ENCODE results near the gene ARHGAP26. TPM values are rescaled to one million over a fixed set of nuclear protein-coding genes. Genes with fewer than 3 reads are reported as not detected.
A peak's percentile ranks its signal among the peaks of the same experiment; 100 is the strongest.

The ARHGAP26 gene
- total RNA-seq, 1 experiment from 2014 or later, result 54.3 TPM

DNA sequence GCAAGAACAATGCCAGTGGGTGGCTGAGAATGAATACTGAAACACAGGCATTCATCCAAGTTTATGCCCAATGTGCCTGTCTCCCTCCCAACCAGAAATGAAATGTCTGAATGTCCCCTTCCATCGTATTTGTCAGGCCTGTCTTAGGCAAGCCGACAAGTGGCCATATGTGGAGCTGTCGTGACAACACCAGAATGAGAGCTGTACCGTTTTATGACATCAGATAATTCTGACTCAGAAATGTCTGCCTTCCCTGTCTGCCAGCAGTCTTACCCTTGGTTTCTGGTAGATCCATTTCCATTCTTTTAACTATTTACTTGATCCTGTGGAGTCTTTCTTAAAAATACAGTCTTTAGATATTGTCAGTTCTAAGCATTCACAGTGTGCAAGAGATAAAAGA, 421.5 kb downstream of the ARHGAP26 start:
- no peak for DNase-seq (ENCODE audit: unreplicated experiment)
- H3K27me3 Mint-ChIP-seq (ENCODE audit: insufficient read depth, unreplicated experiment), result no peaks in the 10 kb centered on the region
- H3K27ac Mint-ChIP-seq (ENCODE audit: low read depth, unreplicated experiment), result no peak overlapping the region
- no TSS peak for BruUV-seq (replicated peaks)
- H3K36me3 Mint-ChIP-seq (ENCODE audit: insufficient read depth, unreplicated experiment), result no peaks in the 10 kb centered on the region
- peaks cover 13% of the 10 kb centered on the region for H3K9me3 Mint-ChIP-seq (ENCODE audit: unreplicated experiment)
- intact Hi-C loops (cut with micrococcal nuclease), result no loop called here
- H3K4me1 Mint-ChIP-seq (ENCODE audit: insufficient read depth, unreplicated experiment), result peaks cover 37% of the 10 kb centered on the region
- TF ChIP-seq, protein P1, sequence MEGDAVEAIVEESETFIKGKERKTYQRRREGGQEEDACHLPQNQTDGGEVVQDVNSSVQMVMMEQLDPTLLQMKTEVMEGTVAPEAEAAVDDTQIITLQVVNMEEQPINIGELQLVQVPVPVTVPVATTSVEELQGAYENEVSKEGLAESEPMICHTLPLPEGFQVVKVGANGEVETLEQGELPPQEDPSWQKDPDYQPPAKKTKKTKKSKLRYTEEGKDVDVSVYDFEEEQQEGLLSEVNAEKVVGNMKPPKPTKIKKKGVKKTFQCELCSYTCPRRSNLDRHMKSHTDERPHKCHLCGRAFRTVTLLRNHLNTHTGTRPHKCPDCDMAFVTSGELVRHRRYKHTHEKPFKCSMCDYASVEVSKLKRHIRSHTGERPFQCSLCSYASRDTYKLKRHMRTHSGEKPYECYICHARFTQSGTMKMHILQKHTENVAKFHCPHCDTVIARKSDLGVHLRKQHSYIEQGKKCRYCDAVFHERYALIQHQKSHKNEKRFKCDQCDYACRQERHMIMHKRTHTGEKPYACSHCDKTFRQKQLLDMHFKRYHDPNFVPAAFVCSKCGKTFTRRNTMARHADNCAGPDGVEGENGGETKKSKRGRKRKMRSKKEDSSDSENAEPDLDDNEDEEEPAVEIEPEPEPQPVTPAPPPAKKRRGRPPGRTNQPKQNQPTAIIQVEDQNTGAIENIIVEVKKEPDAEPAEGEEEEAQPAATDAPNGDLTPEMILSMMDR (IDR thresholded peaks at IDR 0.05; ENCODE audit: unreplicated experiment), result no peak
- ChIA-PET CTCF (no interaction called here), POLR2A (interaction anchor here (0.6 to 3.5 kb wide), 5 partner anchors 9 to 205 kb away, joined by 3 to 10 read pairs (median 4); no protein-coding TSS in a partner anchor)
- no peak overlapping the region for H3K4me3 Mint-ChIP-seq (ENCODE audit: unreplicated experiment)

DNA sequence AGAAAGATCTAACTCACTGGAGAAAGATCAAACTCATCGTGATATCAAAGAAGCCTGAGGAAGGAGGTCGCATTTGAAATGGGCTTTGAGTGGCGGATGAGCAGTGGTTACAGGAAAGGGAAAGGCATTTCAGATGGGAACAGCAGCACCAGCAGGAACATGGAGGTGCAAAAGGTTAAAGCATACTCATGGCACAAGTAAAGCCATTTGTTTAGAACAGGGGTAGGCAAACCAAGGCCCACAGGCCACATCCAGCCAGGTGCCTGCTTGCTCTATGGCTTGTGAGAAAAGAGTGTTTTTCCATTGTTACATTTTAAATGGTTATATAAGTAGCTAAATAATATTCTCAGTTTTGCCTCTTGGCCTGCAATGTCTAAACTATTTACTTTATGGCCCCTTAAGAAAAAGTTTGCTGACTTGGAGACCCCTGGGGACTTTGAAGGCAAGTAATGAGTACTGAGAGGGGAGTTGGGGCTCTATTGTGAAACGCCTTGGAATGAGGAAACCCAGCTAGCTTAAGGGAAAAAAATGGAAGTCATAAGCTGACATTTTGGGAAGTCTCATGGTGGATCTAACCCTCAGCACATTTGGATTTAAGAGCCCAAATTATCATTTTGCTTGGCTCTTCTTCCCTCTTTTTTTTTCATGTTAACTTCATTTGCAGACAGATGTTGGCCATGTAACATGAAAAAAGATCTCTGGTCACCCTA, 422.2 kb downstream of the ARHGAP26 start:
- H3K9me3 Mint-ChIP-seq (ENCODE audit: unreplicated experiment), result peaks cover 13% of the 10 kb centered on the region
- no peak for DNase-seq (ENCODE audit: unreplicated experiment)
- H3K27me3 Mint-ChIP-seq (ENCODE audit: insufficient read depth, unreplicated experiment), result no peaks in the 10 kb centered on the region
- POLR2A ChIA-PET, result interaction anchor here (0.6 to 3.5 kb wide), 7 partner anchors 8 to 204 kb away, joined by 3 to 10 read pairs (median 4); no protein-coding TSS in a partner anchor
- H3K4me1 Mint-ChIP-seq (ENCODE audit: insufficient read depth, unreplicated experiment), result peaks cover 35% of the 10 kb centered on the region
- no peak overlapping the region for H3K27ac Mint-ChIP-seq (ENCODE audit: low read depth, unreplicated experiment)
- H3K36me3 Mint-ChIP-seq (ENCODE audit: insufficient read depth, unreplicated experiment), result no peaks in the 10 kb centered on the region
- BruUV-seq (replicated peaks), result no TSS peak
- H3K4me3 Mint-ChIP-seq (ENCODE audit: unreplicated experiment), result no peak overlapping the region
- TF ChIP-seq, protein P1 (IDR thresholded peaks at IDR 0.05; ENCODE audit: unreplicated experiment), result peak; percentile 0
- CTCF ChIA-PET, result interaction anchor here (0.6 to 1.0 kb wide), 3 partner anchors 13 to 776 kb away, joined by 3 read pairs; no protein-coding TSS in a partner anchor
- intact Hi-C loops (cut with micrococcal nuclease), result no loop called here

DNA sequence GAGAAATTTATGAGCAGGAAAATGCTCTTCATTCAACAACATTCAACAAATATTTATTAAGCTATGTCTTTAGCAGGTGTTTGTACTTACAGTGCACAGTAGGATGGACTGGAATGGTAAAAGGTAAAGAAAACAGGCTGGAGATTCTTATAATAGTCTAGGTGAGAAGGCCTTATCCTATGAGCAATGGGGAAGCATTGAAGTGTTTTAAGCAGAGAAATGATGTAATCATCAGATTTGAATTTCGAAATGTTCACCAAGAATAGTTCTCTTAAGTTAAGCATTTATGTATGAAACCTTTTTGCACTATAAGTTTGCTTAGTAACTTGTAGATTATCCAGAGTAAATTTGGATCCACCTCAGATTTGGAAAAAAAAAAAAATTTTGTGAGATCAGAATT, 424.0 kb downstream of the ARHGAP26 start:
- Mint-ChIP-seq H3K4me1 (ENCODE audit: insufficient read depth, unreplicated experiment) (peaks cover 27% of the 10 kb centered on the region), H3K27me3 (ENCODE audit: insufficient read depth, unreplicated experiment) (no peaks in the 10 kb centered on the region), H3K27ac (ENCODE audit: low read depth, unreplicated experiment) (no peak overlapping the region), H3K9me3 (ENCODE audit: unreplicated experiment) (peaks cover 13% of the 10 kb centered on the region), H3K4me3 (ENCODE audit: unreplicated experiment) (no peak overlapping the region), H3K36me3 (ENCODE audit: insufficient read depth, unreplicated experiment) (no peaks in the 10 kb centered on the region)
- CTCF ChIA-PET, result interaction anchor here (0.9 kb wide), 1 partner anchor 13 kb away, joined by 4 read pairs; no protein-coding TSS in a partner anchor
- intact Hi-C loops (cut with micrococcal nuclease), result no loop called here
- peak; percentile 39 for DNase-seq (ENCODE audit: unreplicated experiment)
- TF ChIP-seq, protein P1 (IDR thresholded peaks at IDR 0.05; ENCODE audit: unreplicated experiment), result no peak
- BruUV-seq (replicated peaks), result no TSS peak
- POLR2A ChIA-PET, result interaction anchor here (0.7 to 3.8 kb wide), 13 partner anchors 8 to 281 kb away, joined by 3 to 38 read pairs (median 4); no protein-coding TSS in a partner anchor

DNA sequence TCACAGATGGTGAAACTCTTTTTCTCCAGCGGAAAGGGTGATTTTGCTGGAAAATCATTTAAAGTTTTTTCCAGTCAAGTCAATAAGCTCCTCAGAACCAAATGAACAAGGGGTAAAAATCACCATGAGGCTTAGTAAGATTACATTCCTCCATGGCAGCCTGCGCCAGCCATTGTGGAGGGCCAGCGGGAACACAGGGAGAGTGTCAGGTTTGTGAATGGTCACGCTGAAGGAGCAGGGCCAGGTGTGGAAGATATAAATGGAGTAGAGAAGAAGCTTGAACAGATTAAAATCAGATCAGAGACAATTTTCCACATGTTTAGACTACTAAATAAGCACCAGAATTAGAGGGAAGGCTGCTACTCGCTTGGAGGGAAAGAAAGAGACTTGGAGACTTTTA, 424.5 kb downstream of the ARHGAP26 start:
- ChIA-PET POLR2A (interaction anchor here (0.6 to 3.8 kb wide), 22 partner anchors 8 to 280 kb away, joined by 3 to 38 read pairs (median 4); no protein-coding TSS in a partner anchor), CTCF (interaction anchor here (0.6 to 1.2 kb wide), 6 partner anchors 12 to 271 kb away, joined by 3 to 5 read pairs (median 4); no protein-coding TSS in a partner anchor)
- no peak for DNase-seq (ENCODE audit: unreplicated experiment)
- Mint-ChIP-seq H3K9me3 (ENCODE audit: unreplicated experiment) (peaks cover 13% of the 10 kb centered on the region), H3K27me3 (ENCODE audit: insufficient read depth, unreplicated experiment) (no peaks in the 10 kb centered on the region), H3K4me3 (ENCODE audit: unreplicated experiment) (no peak overlapping the region), H3K36me3 (ENCODE audit: insufficient read depth, unreplicated experiment) (no peaks in the 10 kb centered on the region), H3K4me1 (ENCODE audit: insufficient read depth, unreplicated experiment) (peaks cover 30% of the 10 kb centered on the region), H3K27ac (ENCODE audit: low read depth, unreplicated experiment) (peak overlapping the region; percentile 60)
- BruUV-seq (replicated peaks), result no TSS peak
- intact Hi-C loops (cut with micrococcal nuclease), result no loop called here
- TF ChIP-seq, protein P1 (IDR thresholded peaks at IDR 0.05; ENCODE audit: unreplicated experiment), result no peak

All from MCF 10A (cell line).